CD1c-positive myeloid dendritic cell (primary cell): ENCODE measurements around the gene CCNL2.
"Not testable (repeated sequence)": the region's sequence is repeated elsewhere in the genome, so short reads cannot be mapped to it uniquely, and the experiment has no call there.

Source experiments
- DNase-seq: peaks from one replicate; pipeline ENCODE4 v3.0.0-alpha.2; 2016; ENCODE audit errors: extremely low spot score

Gene CCNL2

DNA sequence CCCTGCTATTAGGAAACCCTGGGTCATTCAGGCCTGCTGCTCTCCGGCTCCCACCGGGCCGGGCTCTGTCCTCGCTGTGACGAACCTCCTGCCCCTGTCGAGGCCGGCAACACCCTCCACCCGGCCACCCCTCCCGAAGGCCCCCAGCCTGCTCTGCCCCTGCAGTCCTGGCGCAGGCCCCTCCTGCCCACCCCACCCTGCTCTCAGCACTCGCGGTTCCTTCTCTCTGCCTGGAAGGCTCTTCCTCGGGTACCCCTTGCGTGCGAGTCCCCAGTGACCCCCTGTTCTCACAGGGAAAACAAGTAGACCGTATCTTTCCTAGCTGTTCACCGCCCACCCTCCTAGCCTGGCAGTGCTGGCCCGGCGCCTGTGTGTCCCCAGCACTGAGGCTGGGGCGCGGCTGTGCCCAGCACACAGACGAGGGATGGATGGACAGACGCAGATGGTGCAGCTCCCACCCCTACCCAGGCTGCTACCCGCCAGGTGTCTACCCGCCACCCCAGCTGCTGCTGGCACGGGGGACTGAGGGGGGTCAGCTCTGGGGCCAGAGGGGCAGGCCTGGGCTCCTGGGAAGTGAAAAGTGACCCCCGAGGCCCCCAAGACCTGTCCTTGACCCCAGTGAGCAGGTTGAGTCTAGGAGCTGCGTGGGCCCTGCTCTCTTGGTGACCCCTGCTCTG is 33.3 kb upstream of the CCNL2 start:
- no peak for DNase-seq

DNA sequence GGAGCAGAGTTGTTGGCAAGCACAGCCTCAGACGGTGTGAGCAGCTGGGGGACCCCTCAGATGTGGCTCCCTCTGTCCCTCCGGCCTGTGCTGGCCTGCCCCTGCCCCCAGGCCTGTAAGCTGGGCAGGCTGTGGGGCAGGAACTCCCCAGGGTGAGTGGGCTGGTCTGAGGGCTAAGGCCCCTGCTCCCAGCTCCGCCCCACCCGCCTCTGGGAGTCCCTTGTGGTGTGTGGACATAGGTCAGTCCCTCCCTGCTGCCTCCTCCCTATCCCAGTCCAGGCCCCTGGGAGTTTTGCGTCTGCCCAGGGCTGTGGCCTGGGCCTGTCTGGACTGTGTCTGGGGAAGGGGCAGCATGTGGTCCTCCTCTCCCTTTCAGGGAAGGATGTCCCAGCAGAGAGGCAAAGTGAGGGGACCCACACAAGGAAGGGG is 32.7 kb upstream of the CCNL2 start:
- DNase-seq, result no peak

DNA sequence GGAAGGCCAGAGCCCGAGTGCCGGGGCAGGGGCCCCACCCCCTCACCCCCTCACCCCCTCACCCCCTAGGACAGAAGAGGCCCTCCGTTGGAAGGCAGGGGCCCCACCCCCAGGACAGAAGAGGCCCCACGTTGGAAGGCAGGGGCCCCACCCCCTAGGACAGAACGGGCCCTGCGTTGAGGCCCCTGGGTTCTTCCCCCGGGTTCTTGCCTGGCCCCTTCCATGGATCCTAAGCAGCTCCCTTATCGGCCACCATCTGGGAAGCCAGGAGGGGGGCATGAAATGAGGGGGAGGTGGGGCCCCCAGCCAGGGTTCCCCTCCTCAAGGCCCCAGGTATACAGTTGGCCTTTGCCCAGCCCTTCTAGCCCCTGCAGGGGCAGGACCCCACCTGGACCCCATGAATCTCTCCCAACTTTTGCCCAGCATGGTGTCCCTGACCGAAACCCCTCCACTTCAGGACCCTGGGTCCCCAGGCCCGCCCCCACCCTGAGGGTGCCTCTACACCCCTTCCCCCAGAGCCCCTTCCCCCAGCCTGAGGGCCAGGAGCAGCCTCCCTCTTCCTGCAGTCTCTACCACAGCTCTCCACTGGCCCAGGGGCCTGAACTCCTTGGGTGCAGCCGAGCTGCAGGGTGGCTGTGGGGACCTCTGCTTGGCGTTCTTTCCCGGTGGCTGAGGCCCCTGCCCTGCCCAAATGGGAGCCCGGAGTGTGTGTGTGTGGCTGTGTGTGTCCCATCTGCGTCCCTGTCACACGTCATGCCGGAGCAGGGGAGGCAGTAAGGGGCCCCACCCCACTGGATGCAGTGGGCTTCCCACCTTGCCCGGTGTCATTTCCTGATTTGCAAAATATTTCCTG is 32.1 kb upstream of the CCNL2 start:
- no peak for DNase-seq

DNA sequence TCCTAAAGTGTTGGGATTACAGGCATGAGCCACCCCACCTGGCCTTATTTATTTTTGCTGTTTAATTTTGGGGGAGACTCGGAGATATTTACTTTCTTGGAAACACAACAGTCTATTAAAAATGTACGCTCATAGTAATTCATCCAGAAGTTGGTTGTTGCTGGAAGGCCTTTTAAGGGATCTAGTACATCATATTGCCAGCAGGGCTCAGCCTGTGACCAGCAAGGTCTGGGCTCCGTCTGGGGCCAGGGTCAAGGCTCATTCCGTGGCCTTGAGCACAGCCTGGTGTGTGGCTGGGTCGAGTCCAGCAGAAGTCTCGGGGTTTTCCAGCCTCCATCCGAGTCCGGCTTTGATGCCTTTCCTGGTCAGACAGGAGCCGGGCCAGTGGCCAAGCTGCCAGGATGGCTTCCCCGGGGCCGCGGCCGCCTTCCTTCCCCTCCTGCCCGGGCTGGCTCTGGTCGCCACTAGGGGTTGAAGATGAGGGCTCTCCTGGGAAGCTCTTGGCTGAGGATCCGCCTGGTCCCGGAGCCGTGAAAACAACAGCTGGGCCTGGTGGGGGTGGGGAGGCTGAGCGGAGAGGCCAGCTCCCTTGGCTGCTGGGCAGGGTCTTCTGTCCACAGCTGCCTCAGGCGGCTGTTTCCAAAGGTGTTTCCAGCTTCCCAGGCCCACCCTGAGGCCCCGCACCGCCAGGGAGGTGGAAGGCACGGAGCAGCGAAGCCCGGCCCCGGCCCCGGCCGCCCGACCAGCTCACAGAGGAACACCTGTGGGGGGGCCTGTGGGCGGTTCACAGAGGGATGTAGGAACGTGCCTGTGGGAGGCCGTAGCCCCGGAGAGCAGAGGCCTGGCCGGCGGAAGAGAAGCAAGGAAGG is 31.2 kb upstream of the CCNL2 start:
- DNase-seq, result no peak

DNA sequence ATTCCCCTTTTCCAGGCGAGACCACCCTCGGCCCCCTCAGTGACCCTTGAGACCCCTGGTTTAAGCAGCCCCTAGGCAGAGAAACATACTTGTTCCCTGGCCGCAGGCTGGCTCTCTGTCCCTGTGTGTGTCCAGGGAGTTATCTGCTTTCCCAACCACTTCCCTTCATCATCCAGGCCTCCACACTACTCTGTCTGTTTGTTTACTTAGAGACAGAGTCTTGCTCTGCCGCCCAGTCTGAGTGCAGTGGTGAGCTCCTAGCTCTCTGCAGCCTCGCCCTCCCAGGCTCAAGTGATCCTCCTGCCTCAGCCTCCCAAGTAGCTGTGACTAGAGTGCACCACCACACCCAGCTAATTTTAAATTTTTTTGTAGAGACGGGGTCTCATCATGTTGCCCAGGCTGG is 30.5 kb upstream of the CCNL2 start:
- no peak for DNase-seq

DNA sequence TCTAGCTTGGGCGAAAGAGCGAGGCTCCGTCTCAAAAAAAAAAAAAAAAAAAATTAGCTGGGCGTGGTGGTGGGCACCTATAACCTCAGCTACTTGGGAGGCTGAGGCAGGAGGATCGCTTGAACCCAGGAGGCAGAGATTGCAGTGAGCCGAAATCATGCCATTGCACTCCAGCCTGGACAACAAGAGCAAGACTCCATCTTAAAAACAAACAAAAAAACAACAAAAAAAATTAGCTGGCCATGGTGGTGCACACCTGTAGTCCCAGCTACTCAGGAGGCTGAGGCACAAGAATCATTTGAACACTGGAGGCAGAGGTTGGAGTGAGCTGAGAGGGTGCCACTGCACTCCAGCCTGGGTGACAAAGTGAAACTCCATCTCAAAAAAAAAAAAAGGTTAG is 29.8 kb upstream of the CCNL2 start:
- DNase-seq, result not testable (repeated sequence)

DNA sequence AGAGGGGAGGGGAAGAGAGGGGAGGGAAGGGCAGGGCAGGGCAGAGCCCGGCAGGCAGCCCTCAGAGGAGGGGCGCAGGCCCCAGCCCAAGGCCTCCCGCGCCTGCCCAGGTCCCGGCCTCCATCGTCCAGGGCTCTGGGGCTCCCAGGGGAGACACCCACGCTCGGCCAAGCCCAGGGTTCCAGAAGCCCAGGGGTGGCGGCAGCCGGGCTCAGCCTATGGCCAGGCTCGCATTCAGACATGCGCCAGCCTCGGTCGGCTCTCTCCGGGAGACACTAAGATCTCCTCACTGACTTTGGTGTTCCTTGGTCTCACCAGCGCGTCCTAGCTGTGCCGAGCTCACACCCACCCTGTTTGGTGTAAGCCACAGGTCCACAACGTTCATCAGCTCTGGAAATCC is 29.0 kb upstream of the CCNL2 start:
- no peak for DNase-seq

DNA sequence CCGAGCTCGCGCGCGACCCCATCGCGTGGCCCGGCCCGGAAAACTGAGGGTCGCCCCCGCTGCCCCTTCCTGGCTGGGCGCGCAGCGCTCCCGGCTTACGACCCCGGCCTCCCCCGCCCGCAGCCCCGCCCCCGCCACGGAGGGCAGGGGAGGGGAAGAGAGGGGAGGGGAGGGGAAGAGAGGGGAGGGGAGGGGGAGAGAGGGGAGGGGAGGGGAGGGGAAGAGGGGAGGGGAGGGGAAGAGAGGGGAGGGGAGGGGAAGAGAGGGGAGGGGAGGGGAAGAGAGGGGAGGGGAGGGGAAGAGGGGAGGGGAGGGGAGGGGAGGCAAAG is 28.6 kb upstream of the CCNL2 start:
- DNase-seq, result no peak

DNA sequence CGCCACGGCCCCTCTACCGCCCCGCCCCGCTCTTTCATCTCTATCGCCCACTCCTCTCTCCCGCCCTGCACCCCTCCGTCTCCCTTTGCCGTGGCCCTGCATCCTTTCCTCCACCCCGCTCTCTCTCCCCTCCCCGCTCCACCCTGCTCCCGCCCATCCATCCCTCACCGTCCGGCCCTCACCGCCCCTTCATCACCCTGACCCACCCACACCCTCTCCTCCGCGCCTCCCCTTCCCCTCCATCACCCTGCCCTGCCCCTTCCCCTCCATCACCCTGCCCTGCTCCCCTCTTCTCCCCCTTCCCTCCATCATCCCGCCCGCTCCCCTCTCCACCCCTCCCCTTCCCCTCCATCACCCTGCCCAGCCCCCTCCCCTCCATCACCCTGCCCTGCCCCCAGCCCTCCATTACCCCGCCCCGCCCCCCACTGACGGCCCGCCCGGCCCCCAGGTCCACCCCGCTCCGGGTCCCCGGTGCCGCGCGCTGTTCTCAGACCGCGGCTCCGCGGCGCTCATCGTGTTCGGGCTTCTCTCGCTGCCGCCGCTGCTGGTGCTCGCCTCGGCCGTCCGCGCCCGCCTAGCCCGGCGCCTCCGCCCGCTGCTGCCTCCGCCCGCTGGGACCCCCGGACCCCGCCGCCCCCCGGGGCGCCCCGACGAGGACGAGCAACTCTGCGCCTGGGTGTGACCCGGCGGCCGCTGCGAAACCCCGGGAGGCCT is 28.1 kb upstream of the CCNL2 start:
- DNase-seq, result no peak

DNA sequence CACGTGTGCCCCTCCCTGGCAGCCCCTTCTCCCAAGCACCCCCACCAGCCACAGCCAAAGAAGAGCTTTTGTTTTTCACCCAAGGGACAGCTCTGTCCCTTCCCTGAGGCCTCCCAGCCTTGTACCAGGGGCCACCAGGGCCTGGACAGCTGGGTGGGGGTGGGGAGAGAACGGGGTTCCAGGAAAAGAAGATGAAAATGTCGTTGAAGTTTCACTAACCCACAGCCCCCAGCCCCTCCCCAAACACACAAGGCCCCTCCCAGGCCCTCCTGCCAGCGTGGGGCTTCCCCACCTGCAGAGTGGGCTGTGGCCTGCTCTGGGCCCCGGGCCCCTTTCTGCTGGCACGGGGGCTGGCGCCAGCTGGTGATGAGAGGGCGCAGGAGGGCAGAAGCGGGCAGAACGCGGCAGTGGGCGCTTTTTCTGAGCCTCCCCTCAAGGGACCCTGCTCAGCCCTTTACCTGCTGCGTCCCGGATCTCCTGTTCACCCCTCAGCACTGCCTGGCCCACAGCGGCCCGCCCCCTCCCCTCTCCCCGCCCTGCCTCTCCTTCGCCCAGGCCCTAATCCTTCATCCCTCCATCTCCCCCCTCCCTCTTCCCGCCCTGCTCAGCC is 27.5 kb upstream of the CCNL2 start:
- no peak for DNase-seq

DNA sequence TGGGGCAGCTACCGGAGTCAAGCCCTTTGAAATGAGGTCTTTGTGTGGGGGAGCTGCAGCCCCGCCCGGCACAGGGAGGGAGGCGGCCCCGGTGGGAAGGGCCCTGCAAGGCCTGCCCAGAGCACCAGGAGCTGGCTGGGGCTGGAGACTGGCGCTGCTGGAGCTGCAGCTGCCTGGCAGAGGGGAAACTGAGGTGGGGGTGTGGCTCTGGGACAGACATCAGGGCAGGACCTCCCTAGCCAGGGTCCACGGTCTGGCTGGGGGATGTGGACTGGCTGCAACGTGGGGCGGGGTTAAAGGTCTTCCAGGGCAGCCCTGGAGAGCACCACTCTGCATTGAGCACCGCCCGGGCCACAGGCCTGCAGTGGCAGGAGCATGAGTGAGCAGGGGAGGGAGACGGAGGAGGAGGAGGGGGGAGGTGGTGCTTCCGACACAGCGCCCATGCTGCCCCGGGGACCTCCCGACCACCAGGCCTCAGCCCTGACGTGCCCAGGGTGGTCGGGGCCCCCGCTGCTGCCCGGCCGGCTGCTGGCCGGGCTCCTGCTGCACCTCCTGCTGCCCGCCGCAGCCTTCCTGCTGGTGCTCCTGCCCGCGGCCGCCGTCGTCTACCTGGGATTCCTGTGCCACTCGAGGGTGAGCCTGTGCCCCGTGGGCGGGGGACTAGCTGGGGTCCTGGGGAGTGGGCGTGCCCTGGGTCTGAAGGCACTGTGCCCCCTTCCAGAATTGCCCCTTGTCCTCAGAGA is 26.8 kb upstream of the CCNL2 start:
- DNase-seq, result no peak

DNA sequence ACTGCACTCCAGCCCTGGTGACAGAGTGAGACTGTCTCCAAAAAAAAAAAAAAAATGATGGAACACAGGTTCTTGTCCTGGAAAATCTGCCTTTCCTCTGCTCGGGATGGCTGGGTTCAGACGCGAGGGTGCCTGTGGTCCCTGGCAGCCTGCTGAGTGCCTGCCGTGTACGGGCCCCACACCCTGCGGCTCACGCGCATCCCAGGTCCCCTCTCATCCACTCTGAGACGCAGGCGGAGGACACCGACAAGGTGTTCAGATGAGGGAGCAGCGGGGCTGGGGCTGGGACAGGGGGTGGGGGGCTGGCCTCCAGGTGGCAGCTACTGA is 26.3 kb upstream of the CCNL2 start:
- DNase-seq, result no peak

DNA sequence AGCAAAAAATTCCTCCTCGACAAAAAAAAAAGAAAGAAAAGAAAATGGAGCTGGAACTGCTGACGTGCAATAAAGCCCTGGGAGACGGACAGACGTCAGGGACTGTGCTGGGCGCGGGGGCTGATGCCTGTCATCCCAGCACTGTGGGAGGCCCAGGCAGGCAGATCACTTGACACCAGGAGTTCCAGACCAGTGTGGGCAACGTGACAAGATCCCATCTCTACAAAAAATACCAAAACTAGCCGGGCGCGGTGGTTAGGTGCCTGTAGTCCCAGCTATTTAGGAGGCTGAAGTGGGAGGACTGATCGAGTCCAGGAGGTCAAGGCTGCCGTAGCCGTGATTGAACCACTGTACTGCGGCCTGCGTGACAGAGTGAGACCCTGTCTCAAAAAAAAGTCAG is 25.6 kb upstream of the CCNL2 start:
- no peak for DNase-seq

DNA sequence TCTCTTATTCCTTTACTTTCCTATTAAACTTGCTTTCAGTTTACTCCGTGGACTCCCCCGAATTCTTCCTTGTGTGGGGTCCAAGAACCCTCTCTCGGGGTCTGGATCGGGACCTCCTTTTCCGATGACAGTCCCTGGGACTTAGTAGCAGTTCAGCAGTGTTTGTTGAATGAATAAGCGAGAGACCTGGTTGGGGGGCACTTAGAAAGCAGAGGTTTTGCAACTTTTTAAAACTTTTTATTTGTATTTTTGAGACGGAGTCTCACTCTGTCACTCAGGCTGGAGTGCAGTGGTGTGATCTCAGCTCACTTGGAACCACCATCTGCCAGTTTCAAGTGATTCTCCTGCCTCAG is 24.1 kb upstream of the CCNL2 start:
- no peak for DNase-seq

DNA sequence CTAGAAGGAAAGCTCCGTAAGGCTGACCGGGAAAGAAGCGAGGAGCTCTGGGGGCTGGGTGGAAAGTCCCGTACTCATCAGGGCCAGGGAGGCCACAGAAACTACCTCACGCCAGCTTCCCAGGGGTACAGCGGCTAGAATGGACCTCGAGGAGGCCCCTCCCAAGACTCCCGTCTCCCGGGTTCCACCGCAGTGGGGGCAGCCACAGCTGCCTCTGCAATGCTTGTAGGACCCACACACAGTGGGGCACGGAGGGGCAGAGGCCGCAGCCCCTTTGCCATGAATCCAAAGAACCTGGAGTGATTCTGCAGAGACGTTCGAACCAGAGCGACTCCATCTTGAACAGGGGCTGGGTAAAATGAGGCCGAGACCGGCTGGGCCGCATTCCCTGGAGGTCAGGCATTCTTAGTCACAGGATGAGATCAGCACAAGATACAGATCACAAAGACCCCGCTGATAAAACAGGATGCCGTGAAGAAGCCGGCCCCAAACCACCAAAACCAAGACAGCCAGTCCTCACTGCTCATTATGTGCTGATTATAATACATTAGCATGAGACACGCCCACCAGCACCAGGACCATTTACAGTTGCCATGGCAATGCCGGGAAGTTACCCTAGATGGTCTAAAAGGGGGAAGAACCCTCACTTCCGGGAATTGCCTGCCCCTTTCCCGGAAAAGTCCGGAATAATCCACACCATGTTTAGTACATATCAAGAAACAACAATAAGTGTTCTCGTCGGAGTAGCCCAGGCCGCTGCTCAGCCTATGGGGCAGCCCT is 23.5 kb upstream of the CCNL2 start:
- no peak for DNase-seq

DNA sequence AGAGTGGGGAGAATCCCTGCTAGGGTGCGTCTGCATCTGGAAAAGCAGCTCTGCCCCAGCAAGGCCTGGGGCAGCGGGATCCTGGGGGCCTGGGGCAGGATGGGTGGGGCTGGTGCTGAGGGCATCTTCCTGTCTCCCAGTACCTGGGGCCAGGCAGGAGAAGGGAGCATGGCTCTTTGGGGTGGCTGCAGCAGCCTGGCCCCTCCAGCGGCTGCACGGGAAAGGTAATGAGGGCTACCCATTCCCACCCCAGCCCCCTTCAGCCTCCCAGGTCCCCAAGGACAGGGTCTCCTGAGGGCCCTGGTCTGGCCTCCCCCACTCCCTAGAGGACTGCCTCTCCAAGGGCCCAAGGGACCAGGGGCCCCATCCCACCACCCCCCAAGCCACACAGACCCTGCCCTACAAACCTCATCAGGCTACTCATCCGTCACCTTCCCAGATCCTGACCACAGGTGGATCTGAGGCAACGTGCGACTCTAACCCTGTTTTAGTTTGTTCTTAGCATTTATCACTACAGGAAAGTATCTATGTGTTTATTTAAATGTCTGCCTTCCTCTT is 22.9 kb upstream of the CCNL2 start:
- DNase-seq, result no peak

DNA sequence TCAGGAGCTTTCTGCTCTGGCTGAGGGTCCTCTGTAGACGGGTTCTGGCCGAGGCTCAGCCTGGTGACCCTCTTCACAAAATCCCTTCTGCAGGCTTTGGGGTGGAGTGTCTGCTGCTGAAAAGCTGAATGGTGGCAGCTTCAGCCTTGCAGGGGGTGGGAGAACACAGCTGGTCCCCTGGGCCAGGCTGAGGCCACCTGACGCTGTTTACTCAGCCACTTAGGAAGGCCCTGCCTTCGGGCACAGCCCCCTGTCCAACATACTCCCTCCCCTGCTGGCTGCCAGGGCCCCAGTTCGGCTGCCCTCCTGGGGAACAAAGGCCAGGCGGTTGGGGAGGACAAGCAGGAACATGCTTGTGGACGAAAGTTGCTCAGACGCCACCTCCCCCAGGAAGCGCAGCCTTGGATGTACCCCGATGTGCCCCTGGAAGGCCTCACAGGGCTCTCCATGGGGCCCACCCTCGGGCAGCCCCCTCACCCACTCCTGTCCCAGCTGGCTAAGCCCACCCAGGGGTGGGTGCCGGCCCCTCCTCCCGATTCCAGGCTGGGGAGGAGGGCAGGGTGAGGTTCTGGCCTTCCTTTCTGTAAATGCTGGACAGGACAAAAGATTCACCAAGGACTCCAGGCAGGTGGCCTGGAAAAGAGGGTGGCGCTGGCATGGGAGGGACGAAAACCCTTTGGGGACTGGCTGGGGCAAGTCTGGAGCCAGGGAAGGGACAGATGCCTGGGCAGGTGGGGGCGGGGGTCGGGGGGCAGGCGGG is 22.2 kb upstream of the CCNL2 start, which contains the start of gene ANKRD65:
ANKRD65 (minus strand) TSS at position 130 of the 760 bp plus-strand sequence. CDS start 271 bp downstream, outside the sequence.
- DNase-seq, result no peak

DNA sequence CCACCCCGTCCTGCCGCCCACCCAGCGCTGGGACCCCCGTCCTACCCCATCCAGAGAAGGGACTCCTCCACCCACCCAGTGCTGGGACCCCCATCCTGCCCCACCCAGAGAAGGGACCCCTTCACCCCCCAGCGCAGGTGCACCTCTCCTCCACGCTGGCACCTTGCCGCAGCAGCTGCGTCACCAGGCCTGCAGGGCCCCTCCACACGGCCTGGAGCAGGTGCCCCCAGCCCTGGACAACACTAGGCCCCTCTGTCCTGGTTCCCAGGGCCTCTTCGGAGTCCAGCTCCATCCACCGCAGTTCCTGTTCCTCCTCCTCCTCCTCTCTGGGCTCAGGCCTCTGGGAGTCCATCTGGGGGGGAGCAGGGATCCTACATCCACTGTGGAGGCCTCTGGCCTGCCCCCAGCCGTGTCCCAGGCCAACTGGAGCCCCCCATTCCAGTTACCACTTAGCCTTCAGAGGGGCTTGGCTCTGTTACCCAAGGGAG is 21.6 kb upstream of the CCNL2 start:
- no peak for DNase-seq
